PC-9 (cell line): ENCODE results near the gene PRRX1. TPM values are rescaled to one million over a fixed set of nuclear protein-coding genes. Genes with fewer than 3 reads are reported as not detected.

Experiments used
- BruUV-seq: library from RNA; stranded (reverse); fragments of 400-500 nt; replicated peaks from 2 replicates; lab custom pipeline; 2021; lab: Mats Ljungman, UMichigan
- CTCF ChIA-PET: fragments of 300-600 bp; sonication (Branson Sonifier 250); formaldehyde crosslinking; loops from one replicate; lab custom pipeline; 2022; ENCODE audit warnings: antibody characterized with exemption; lab: Charles Lee
- POLR2A ChIA-PET: fragments of 300-600 bp; sonication (Branson Sonifier 250); formaldehyde crosslinking; loops from one replicate; lab custom pipeline; 2022; ENCODE audit warnings: antibody characterized with exemption; ENCODE audit not compliant: unreplicated experiment; lab: Charles Lee
- DNase-seq, 2 experiments: peaks; one replicate each; pipeline versions ENCODE4 v3.0.0 to v3.0.0-alpha.2; 2015 to 2022; ENCODE audit warnings: mixed read lengths in 1 of 2
- H2AFZ ChIP-seq: fragments of 200-600 bp; sonication (generic); 2 replicates; pipeline ENCODE4 v1.8.1; 2017; ENCODE audit warnings: antibody characterized with exemption
- H3F3A ChIP-seq: fragments of 200-600 bp; sonication (generic); 2 replicates; pipeline ENCODE4 v1.8.1; 2017; ENCODE audit warnings: antibody characterized with exemption, mild to moderate bottlenecking, low read depth; ENCODE audit not compliant: insufficient read depth
- H3K27ac ChIP-seq: fragments of 200-600 bp; sonication (generic); 2 replicates; pipeline ENCODE4 v1.6.1; 2016; ENCODE audit warnings: mixed run types
- H3K27me3 ChIP-seq: fragments of 200-600 bp; sonication (generic); 2 replicates; pipeline ENCODE4 v1.6.1; 2016; ENCODE audit warnings: low read depth, mixed run types; ENCODE audit not compliant: insufficient read depth
- H3K36me3 ChIP-seq: fragments of 200-600 bp; sonication (generic); 2 replicates; pipeline ENCODE4 v1.6.1; 2016; ENCODE audit warnings: low read depth, mixed run types
- H3K4me1 ChIP-seq: fragments of 200-600 bp; sonication (generic); replicated peaks from 2 replicates; pipeline ENCODE4 v1.6.1; 2016; ENCODE audit warnings: mixed run types; ENCODE audit not compliant: insufficient read depth
- H3K4me2 ChIP-seq: fragments of 200-600 bp; sonication (generic); 2 replicates; pipeline ENCODE4 v1.6.1; 2017; ENCODE audit warnings: mixed run types
- H3K4me3 ChIP-seq: fragments of 200-600 bp; sonication (generic); 2 replicates; pipeline ENCODE4 v1.6.1; 2016; ENCODE audit warnings: mixed run types
- H3K79me2 ChIP-seq: fragments of 200-600 bp; sonication (generic); 2 replicates; pipeline ENCODE4 v1.6.1; 2017; ENCODE audit warnings: low read depth, mixed run types
- H3K9me2 ChIP-seq: fragments of 200-600 bp; sonication (generic); 2 replicates; pipeline ENCODE4 v1.8.1; 2017; ENCODE audit warnings: mild to moderate bottlenecking; ENCODE audit not compliant: insufficient read depth
- H3K9me3 ChIP-seq: fragments of 200-600 bp; sonication (generic); 2 replicates; pipeline ENCODE4 v1.8.1; 2016; ENCODE audit warnings: low read depth; ENCODE audit not compliant: insufficient read depth
- H4K20me1 ChIP-seq: fragments of 200-600 bp; sonication (generic); 2 replicates; pipeline ENCODE4 v1.8.1; 2017; ENCODE audit not compliant: insufficient read depth
- CTCF ChIP-seq: fragments of 200-600 bp; sonication (generic); conservative IDR thresholded peaks from 2 replicates; pipeline ENCODE4 v1.6.1; 2017; ENCODE audit warnings: mixed run types, antibody characterized with exemption, mild to moderate bottlenecking, moderate library complexity
- EZH2 ChIP-seq: fragments of 200-600 bp; sonication (generic); IDR thresholded peaks from 2 replicates; pipeline ENCODE4 v1.8.0; 2017; ENCODE audit warnings: antibody characterized with exemption, low read depth
- intact Hi-C: fragments of 100-400 bp; cut with micrococcal nuclease; formaldehyde crosslinking; loops from one replicate; pipeline ENCODE4 v1.10.0; 2022; ENCODE audit not compliant: unreplicated experiment
- total RNA-seq: library from RNA; stranded (reverse); gene quantifications from 2 replicates; pipeline ENCODE4 v1.2.3, GENCODE V29; 2021

PRRX1 gene
- total RNA-seq, 1 experiment from 2014 or later: not detected

- no peaks in the 10 kb centered on the region for H4K20me1 ChIP-seq
- no peak overlapping the region for H3K4me3 ChIP-seq
- no peak overlapping the region for H3K4me2 ChIP-seq
- no peaks in the 10 kb centered on the region for H3K9me3 ChIP-seq
- H3K36me3 ChIP-seq: no peaks in the 10 kb centered on the region
- TF ChIP-seq EZH2: no peak
- TF ChIP-seq CTCF: no peak
- H3K27ac ChIP-seq: no peak overlapping the region
- POLR2A ChIA-PET: no interaction called here
- CTCF ChIA-PET: no interaction called here
- H3F3A ChIP-seq: no peaks in the 10 kb centered on the region
- intact Hi-C loops: loop anchor here (10.0 kb wide), 3 partner anchors 156 to 844 kb away; no protein-coding TSS in a partner anchor
- no peaks in the 10 kb centered on the region for H3K9me2 ChIP-seq
- no peaks in the 10 kb centered on the region for H3K79me2 ChIP-seq
- no peaks in the 10 kb centered on the region for H3K27me3 ChIP-seq
- DNase-seq: no peak
- no TSS peak for BruUV-seq
- no peak overlapping the region for H2AFZ ChIP-seq
- H3K4me1 ChIP-seq: no peaks in the 10 kb centered on the region
These were observed 105.0 kb downstream of the PRRX1 start for GRCh38 chr1:170768929-170769328.

GRCh38 chr1:170769691-170770090 lies 105.8 kb downstream of the PRRX1 start:
- Histone ChIP-seq H3F3A (no peaks in the 10 kb centered on the region), H3K4me2 (no peak overlapping the region), H2AFZ (no peak overlapping the region), H4K20me1 (no peaks in the 10 kb centered on the region), H3K4me3 (no peak overlapping the region), H3K27ac (no peak overlapping the region), H3K27me3 (no peaks in the 10 kb centered on the region), H3K9me2 (no peaks in the 10 kb centered on the region), H3K36me3 (no peaks in the 10 kb centered on the region), H3K79me2 (no peaks in the 10 kb centered on the region), H3K9me3 (no peaks in the 10 kb centered on the region), H3K4me1 (no peaks in the 10 kb centered on the region)
- ChIA-PET CTCF (no interaction called here), POLR2A (no interaction called here)
- no peak for DNase-seq
- TF ChIP-seq EZH2: no peak
- TF ChIP-seq CTCF: no peak
- intact Hi-C loops: loop anchor here (10.0 kb wide), 3 partner anchors 155 to 845 kb away; no protein-coding TSS in a partner anchor
- no TSS peak for BruUV-seq

GRCh38 chr1:170770254-170770653 lies 106.3 kb downstream of the PRRX1 start:
- H3K9me2 ChIP-seq: no peaks in the 10 kb centered on the region; the same call in 1 of the 2 replicates
- POLR2A ChIA-PET: no interaction called here
- intact Hi-C loops: no loop called here
- H3K36me3 ChIP-seq: no peaks in the 10 kb centered on the region
- H3K79me2 ChIP-seq: no peaks in the 10 kb centered on the region
- BruUV-seq: no TSS peak
- H3K4me1 ChIP-seq: no peaks in the 10 kb centered on the region
- no peak overlapping the region for H3K4me2 ChIP-seq
- H2AFZ ChIP-seq: no peak overlapping the region
- no peaks in the 10 kb centered on the region for H3K27me3 ChIP-seq
- CTCF ChIA-PET: no interaction called here
- TF ChIP-seq CTCF: no peak
- TF ChIP-seq EZH2: no peak
- no peaks in the 10 kb centered on the region for H3F3A ChIP-seq
- DNase-seq: no peak
- H3K4me3 ChIP-seq: no peak overlapping the region
- H4K20me1 ChIP-seq: no peaks in the 10 kb centered on the region
- H3K9me3 ChIP-seq: no peaks in the 10 kb centered on the region
- H3K27ac ChIP-seq: no peak overlapping the region
